HG02623 (cell line): Measurements from ENCODE around the gene TSPAN13.

Experiments
- ATAC-seq: cut with Tn5 transposase; IDR thresholded peaks from one replicate; pipeline ENCODE4 v1.9.1; 2021; ENCODE audit warnings: moderate library complexity; ENCODE audit not compliant: unreplicated experiment

TSPAN13 gene

DNA sequence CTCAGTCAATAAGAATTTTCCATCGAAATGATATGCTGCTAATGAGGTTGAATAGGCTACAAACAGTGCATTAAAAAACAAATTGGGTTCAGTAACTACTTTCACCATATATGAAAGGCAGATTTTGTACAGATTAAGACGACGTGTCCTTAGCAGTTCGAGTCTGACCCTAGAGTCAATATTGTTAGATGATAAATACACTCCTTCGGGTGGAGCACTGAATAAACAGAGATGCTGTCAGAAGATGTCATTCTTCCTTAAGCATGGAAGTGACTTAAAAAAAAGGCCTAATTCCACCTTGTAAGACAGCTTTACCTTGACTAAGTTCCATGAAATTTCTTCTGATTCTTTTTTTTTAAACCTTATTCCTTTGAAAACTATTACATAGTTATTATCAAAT, 57.0 kb downstream of the TSPAN13 start:
- ATAC-seq = no peak

DNA sequence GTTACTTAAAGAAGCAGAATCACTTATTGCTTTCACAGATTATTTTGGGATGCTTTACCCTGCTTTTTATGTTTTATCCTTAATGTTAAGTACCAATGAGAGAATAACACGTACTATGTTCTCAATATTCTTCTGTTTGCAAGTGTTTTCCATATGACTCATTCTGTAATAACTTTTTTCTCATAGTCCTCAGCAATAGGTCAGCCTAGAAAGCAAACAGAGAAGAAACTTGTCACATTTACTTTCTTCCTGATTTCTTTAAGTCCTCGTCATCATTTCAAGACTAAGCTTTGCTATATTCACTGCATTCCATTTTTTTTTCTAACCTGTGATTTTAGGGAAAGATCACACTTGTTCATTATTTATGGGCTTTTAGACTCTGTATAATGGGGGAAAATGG, 58.0 kb downstream of the TSPAN13 start:
- no peak for ATAC-seq

DNA sequence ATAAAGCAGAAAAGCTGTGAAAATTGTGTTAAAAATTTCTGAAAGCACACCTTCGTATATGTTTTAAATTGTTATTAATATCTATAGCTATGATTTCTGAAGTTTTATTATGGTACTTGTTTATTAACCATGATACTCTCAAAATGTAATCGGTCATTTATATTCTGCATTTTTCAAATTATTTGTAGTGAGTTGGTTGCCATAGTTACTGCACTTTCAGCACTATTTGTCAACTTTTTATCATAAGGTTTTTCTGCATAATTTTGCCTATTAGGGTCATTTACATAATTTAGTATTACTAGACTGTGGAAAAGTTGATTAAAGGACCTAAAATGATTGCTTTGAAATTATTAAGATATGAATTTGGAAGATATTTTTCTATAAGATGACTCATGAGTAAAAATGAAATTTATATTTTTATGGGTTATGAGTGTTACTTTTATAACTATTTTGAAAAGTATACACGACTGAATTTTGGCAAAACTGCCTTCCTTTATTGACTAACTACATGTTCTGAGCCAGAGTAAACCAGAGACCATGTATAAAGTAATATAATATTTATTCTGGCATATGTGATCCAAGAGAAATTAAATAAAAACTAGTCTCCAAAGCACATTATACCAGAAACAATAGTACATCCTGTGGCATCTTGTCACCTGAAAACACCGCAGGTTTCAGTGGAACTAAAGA, 59.1 kb downstream of the TSPAN13 start:
- no peak for ATAC-seq

GRCh38 chr7:16813232-16813616, 59.7 kb downstream of the TSPAN13 start:
- no peak for ATAC-seq

DNA sequence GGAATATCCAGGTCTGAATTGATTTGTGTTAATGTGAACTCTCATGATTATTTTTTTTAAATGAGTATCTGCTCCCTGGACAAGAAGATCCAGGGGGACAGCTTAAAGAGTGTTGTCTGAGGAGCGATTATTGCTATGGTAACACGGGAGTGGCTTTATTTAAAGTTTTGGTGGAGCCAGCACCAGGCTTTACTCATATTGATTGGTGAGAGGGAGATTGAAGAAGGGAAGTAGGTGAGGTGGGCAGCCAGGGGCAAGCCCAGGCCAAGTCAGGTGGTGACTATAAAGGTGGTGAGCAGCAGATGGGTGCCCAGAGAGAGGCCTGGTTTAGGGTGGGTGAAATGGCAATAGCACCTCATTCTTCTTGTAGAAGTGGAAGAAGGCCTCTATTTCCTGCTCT, 61.4 kb downstream of the TSPAN13 start:
- ATAC-seq = no peak

DNA sequence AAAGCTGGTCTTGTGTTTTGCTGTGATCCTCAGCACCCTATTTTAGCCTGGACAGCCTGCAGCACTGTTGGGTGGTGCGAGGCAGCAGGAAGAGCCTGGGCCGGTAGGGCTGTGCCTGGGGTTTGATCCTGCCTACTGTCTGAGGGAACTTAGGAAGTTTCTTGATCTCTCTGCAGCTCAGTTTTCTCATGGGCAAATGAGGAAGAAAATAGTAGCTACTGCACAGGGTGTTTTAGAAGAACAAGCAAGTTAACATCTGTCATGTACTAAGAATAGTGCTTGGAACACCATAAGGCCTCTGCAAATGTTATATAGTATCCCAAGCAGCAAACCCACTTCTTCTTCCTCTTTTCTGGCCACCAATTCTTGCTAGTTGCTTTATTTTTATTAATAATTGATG, 63.3 kb downstream of the TSPAN13 start:
- no peak for ATAC-seq

GRCh38 chr7:16817536-16817935, 64.0 kb downstream of the TSPAN13 start:
- ATAC-seq = no peak

DNA sequence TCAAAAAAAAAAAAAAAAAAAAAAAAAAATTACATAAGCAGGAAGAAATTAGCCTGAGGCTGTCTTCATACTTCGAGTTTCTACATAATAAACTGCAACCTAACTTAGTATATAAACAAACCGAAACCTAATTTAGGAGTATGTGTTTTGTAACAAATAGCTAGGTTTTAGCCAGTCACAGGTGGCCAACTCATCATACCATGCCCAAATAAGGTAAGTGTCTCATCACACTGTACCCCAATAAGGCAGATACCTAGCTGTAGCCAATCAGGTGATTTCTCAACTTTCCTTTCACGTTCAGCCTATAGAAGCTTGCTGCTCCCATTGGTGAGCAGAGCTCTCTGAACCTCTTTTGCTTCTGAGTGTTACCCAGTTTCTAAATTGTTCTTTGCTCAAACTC, 65.2 kb downstream of the TSPAN13 start:
- no peak for ATAC-seq

DNA sequence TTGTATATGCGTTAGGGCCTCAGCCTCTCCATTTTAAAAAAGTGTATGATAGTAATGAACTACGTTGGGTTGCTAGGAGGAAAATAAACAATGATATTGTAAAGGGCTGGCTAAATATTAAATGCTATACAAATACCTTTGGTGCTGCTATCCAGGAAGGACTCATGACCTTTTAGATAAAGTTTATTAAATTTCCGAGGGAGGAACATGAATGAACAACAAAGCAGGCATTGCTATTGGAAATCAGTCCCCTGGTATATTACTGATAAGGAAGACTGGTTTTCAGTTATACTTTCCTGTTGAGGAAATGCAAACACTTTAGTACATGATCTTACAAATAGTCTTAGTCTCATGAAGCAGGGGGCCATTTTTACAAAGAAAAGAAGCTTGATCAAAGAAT, 68.5 kb downstream of the TSPAN13 start:
- ATAC-seq = no peak

DNA sequence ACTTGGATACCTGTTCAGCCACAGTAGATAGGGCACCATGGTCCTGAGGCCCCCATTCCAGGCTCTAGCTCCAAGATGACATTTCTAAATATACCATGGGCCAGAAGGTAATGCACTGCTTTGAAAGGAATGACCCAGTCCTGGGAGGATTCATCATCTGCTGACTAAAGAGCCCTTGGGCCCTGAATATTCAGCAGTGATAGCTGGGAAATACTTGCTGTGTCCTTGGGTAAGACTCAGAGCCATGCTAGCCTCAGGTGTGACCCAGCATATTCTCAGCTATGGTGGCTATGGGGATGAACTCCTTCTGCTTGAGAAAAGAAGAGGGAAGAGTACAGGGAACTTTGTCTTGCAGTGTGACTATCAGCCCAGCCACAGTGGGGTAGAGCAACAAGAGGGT, 72.5 kb downstream of the TSPAN13 start:
- ATAC-seq = no peak

DNA sequence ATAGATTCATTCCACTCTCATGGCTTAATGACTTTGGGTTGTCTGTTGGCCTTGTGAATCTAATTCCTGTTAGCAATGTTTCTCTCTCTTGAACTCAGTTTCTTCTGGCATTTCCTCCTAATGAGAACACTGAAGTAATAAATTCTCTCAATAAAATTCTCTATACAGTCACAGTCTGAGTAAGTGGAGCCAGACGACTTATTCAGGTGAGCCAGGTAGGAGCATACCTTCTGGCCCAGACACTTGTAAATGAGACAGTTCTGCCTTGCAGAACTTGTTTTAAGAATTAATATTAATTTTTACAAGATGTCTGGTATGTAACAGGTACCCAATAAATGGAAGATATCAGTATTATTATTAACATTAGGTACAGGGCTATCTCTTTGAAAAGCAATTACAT, 79.8 kb downstream of the TSPAN13 start:
- no peak for ATAC-seq
